PC-3 (cell line): ENCODE data around the gene SVIP. TPM values are rescaled to one million over a fixed set of nuclear protein-coding genes. Genes with fewer than 3 reads are reported as not detected.
A peak's percentile ranks its signal among the peaks of the same experiment; 100 is the strongest.

Experiments
- ATAC-seq: fragments of 200-7000 bp; cut with Tn5 transposase; 2 replicates; pipeline ENCODE4 v1.9.1; 2020; ENCODE audit warnings: mild to moderate bottlenecking, moderate library complexity
- BruUV-seq: library from RNA; stranded (reverse); fragments of 400-500 nt; replicated peaks from 2 replicates; lab custom pipeline; 2021; lab: Mats Ljungman, UMichigan
- CTCF ChIA-PET: fragments of 300-600 bp; sonication (Branson Sonifier 250); formaldehyde crosslinking; loops from one replicate; lab custom pipeline; 2022; ENCODE audit warnings: antibody characterized with exemption; lab: Charles Lee
- POLR2A ChIA-PET: fragments of 300-600 bp; sonication (Branson Sonifier 250); formaldehyde crosslinking; loops from one replicate; lab custom pipeline; 2022; ENCODE audit warnings: antibody characterized with exemption; ENCODE audit not compliant: unreplicated experiment; lab: Charles Lee
- DNase-seq: peaks from one replicate; pipeline ENCODE4 v3.0.0-alpha.2; 2015
- H2AFZ ChIP-seq: fragments of 300-600 bp; sonication (generic); 2 replicates; pipeline ENCODE4 v1.6.0; 2016; ENCODE audit warnings: antibody characterized with exemption, low read length
- H3F3A ChIP-seq: fragments of 300-600 bp; sonication (generic); one replicate; pipeline ENCODE4 v1.6.0; 2017; ENCODE audit warnings: antibody characterized with exemption, low read length, control low read depth, mild to moderate bottlenecking; ENCODE audit not compliant: unreplicated experiment
- H3K27ac ChIP-seq: fragments of 300-600 bp; sonication (generic); 2 replicates; pipeline ENCODE4 v1.5.1; 2016; ENCODE audit warnings: mild to moderate bottlenecking, low read length
- H3K27me3 ChIP-seq: fragments of 300-600 bp; sonication (generic); 2 replicates; pipeline ENCODE4 v1.6.1; 2016; ENCODE audit warnings: low read length, mixed read lengths
- H3K36me3 ChIP-seq: fragments of 300-600 bp; sonication (generic); 2 replicates; pipeline ENCODE4 v1.6.1; 2016; ENCODE audit warnings: low read depth, mixed run types, low read length, mixed read lengths
- H3K4me1 ChIP-seq: fragments of 300-600 bp; sonication (generic); 2 replicates; pipeline ENCODE4 v1.5.1; 2016; ENCODE audit warnings: low read length; ENCODE audit not compliant: insufficient read depth
- H3K4me2 ChIP-seq: fragments of 300-600 bp; sonication (generic); 2 replicates; pipeline ENCODE4 v1.6.0; 2016; ENCODE audit warnings: low read length
- H3K4me3 ChIP-seq: fragments of 300-600 bp; sonication (generic); 2 replicates; pipeline ENCODE4 v1.5.1; 2016; ENCODE audit warnings: mild to moderate bottlenecking, low read length, mixed read lengths
- H3K79me2 ChIP-seq: fragments of 300-600 bp; sonication (generic); 2 replicates; pipeline ENCODE4 v1.6.1; 2017; ENCODE audit warnings: low read length, mixed read lengths
- H3K9ac ChIP-seq: fragments of 300-600 bp; sonication (generic); 2 replicates; pipeline ENCODE4 v1.6.0; 2016; ENCODE audit warnings: mild to moderate bottlenecking, low read length
- H3K9me2 ChIP-seq: fragments of 300-600 bp; sonication (generic); replicated peaks from 2 replicates; pipeline ENCODE4 v1.6.1; 2016; ENCODE audit warnings: mixed run types, low read length, mixed read lengths
- H3K9me3 ChIP-seq: fragments of 300-600 bp; sonication (generic); 2 replicates; pipeline ENCODE4 v1.6.1; 2016; ENCODE audit warnings: low read length, mixed read lengths
- H4K20me1 ChIP-seq: fragments of 300-600 bp; sonication (generic); 2 replicates; pipeline ENCODE4 v1.6.1; 2016; ENCODE audit warnings: low read length, mixed read lengths
- CTCF ChIP-seq: fragments of 300-600 bp; sonication (generic); conservative IDR thresholded peaks from 2 replicates; pipeline ENCODE4 v1.5.1; 2017; ENCODE audit warnings: antibody characterized with exemption, low read depth, mild to moderate bottlenecking, low read length
- EZH2 ChIP-seq: fragments of 300-600 bp; sonication (generic); IDR thresholded peaks from one replicate; pipeline ENCODE4 v1.6.1; 2017; ENCODE audit warnings: antibody characterized with exemption, mild to moderate bottlenecking, low read length; ENCODE audit not compliant: unreplicated experiment
- EZH2phosphoT487 ChIP-seq: fragments of 300-600 bp; sonication (generic); IDR thresholded peaks from 2 replicates; pipeline ENCODE4 v1.6.1; 2018; ENCODE audit warnings: mild to moderate bottlenecking, antibody characterized with exemption, low read length, borderline replicate concordance
- intact Hi-C: fragments of 100-400 bp; cut with micrococcal nuclease; formaldehyde crosslinking; loops from 2 replicates; pipeline ENCODE4 v1.9.0; 2023
- total RNA-seq: library from RNA; depleted of rRNA; stranded (reverse); fragments of >200 nt; gene quantifications from 2 replicates; pipeline ENCODE4 v1.2.3, GENCODE V29; 2014

Gene SVIP
- total RNA-seq, 1 experiment from 2014 or later = 9.5 TPM

DNA sequence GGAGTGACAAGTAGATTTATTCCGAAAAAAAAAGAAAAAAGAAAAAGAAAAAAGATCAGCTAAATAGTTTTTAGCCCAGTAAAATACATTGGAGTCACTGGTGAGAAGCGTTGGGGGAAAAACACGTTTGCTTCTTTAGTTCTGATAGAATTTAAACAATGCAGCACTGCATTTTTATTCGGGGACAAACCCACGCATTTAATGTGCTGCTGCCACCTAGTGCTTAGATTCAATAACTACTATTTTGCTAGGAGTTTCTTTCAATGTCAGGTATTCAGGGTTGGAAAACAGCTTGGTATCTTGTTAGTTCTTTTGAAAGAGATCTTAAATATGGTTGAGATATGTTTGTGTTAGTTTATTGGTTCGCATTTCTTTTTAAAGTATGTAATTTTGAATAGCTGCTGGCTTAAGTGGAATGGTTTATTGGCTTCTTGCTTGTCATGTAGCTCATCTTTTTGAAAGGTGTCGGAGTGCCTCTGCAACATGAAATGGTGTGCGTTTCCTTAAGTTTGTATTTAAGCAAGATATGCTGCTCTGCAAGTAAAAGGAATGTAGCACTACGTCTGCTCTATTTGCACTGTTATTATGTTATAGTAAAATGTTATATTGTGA, 41.9 kb downstream of the SVIP start:
- no peak overlapping the region for H3K9ac ChIP-seq
- H3K4me2 ChIP-seq = no peak overlapping the region
- DNase-seq = peak; percentile 53
- no peaks in the 10 kb centered on the region for H3K79me2 ChIP-seq
- ChIA-PET CTCF (interaction anchor here (0.5 to 0.6 kb wide), 2 partner anchors 314 to 324 kb away, joined by 3 read pairs; no protein-coding TSS in a partner anchor), POLR2A (no interaction called here)
- no peaks in the 10 kb centered on the region for H3F3A ChIP-seq
- intact Hi-C loops = loop anchor here (1.0 to 2.0 kb wide), 2 partner anchors 453 to 543 kb away; no protein-coding TSS in a partner anchor
- no peak for ATAC-seq
- no TSS peak for BruUV-seq
- no peaks in the 10 kb centered on the region for H4K20me1 ChIP-seq
- no peaks in the 10 kb centered on the region for H3K9me2 ChIP-seq
- H3K27ac ChIP-seq = no peak overlapping the region
- no peak overlapping the region for H2AFZ ChIP-seq
- H3K9me3 ChIP-seq = no peaks in the 10 kb centered on the region
- H3K27me3 ChIP-seq = peaks cover 12% of the 10 kb centered on the region; the same call in 1 of the 2 replicates
- H3K36me3 ChIP-seq = no peaks in the 10 kb centered on the region
- no peak for TF ChIP-seq EZH2phosphoT487
- peak; percentile 77 for TF ChIP-seq CTCF
- TF ChIP-seq EZH2 = no peak
- peaks cover 11% of the 10 kb centered on the region for H3K4me1 ChIP-seq
- no peak overlapping the region for H3K4me3 ChIP-seq

DNA sequence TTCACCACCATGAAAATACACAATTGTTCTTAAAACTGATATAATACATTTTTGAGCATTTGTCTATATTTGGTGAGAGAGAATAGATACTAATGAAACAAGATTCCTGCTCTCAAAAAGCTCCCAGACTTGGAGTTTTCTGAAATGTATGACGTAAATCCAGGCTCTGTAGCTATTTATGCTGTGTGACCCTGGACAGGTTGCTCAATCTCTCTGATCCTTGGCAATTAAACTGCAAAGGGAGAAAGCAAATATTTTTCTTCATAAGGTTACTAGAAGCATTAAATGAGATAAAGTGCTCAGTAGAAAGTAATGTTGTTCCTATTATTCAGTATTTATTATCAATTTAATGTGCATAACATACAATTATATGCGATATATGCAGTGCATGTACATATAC, 42.5 kb downstream of the SVIP start:
- no TSS peak for BruUV-seq
- Histone ChIP-seq H3K9ac (no peak overlapping the region), H3K27me3 (peaks cover 12% of the 10 kb centered on the region; the same call in 1 of the 2 replicates), H3K79me2 (no peaks in the 10 kb centered on the region), H3K27ac (no peak overlapping the region), H2AFZ (no peak overlapping the region), H3K9me3 (no peaks in the 10 kb centered on the region), H3F3A (no peaks in the 10 kb centered on the region), H3K36me3 (no peaks in the 10 kb centered on the region), H3K4me2 (no peak overlapping the region), H3K4me1 (peaks cover 5% of the 10 kb centered on the region), H4K20me1 (no peaks in the 10 kb centered on the region), H3K4me3 (no peak overlapping the region), H3K9me2 (no peaks in the 10 kb centered on the region)
- no peak for TF ChIP-seq EZH2
- TF ChIP-seq CTCF = no peak
- TF ChIP-seq EZH2phosphoT487 = no peak
- ATAC-seq (no peak), DNase-seq (no peak)
- ChIA-PET CTCF (no interaction called here), POLR2A (no interaction called here)
- intact Hi-C loops = loop anchor here (1.0 to 2.0 kb wide), 2 partner anchors 453 to 542 kb away; no protein-coding TSS in a partner anchor

DNA sequence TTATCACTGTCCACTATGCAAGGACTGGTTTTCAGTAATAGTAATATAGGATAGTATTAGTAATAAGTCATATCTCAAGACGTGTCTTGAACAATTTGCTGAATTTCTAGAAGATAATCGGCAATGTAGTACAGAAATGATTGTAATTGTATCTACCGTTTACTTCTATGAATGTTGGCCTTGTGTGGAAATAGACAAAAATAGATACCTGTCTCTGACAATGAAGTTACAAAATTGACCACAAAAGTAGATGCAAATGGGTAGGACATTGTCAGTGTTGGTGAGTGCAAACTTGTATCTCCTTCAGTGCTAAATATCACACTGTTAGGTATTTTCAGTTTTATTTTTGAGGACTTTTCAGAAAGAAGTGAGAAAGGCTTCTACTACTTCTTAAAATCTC, 43.1 kb downstream of the SVIP start:
- BruUV-seq = no TSS peak
- TF ChIP-seq EZH2phosphoT487 = no peak
- no peak for TF ChIP-seq CTCF
- no peak for TF ChIP-seq EZH2
- Histone ChIP-seq H2AFZ (no peak overlapping the region), H3K4me2 (no peak overlapping the region), H3K9me2 (no peaks in the 10 kb centered on the region), H3F3A (no peaks in the 10 kb centered on the region), H3K36me3 (no peaks in the 10 kb centered on the region), H3K4me1 (no peaks in the 10 kb centered on the region), H4K20me1 (no peaks in the 10 kb centered on the region), H3K79me2 (no peaks in the 10 kb centered on the region), H3K9ac (no peak overlapping the region), H3K27me3 (peaks cover 12% of the 10 kb centered on the region; the same call in 1 of the 2 replicates), H3K4me3 (no peak overlapping the region), H3K9me3 (no peaks in the 10 kb centered on the region), H3K27ac (no peak overlapping the region)
- intact Hi-C loops = loop anchor here (2.0 kb wide), 1 partner anchor 542 kb away; no protein-coding TSS in a partner anchor
- POLR2A ChIA-PET = no interaction called here
- CTCF ChIA-PET = no interaction called here
- DNase-seq = no peak
- ATAC-seq = no peak
